ENCODE results near the gene ERCC3. TPM values are rescaled to one million over a fixed set of nuclear protein-coding genes. Genes with fewer than 3 reads are reported as not detected.

Gene ERCC3
- total and polyA plus RNA-seq, 2 of the 13 experiments (the other 11 are each of a cell fraction or from before 2014, with no cell fraction given) = 49.7 to 64.6 TPM

GRCh38 chr2:127324635-127325034 lies 30.7 kb upstream of the ERCC3 start:
- CTCF ChIA-PET (ENCODE audit: low intra/inter-chr PET ratio, low total read pairs) = interaction anchor here (1.2 to 4.5 kb wide), 3 partner anchors 129 to 204 kb away, joined by 3 to 54 read pairs (median 33); no protein-coding TSS in a partner anchor
- intact Hi-C loops (cut with micrococcal nuclease; ENCODE audit: unreplicated experiment) (loop anchor here (1.0 to 5.0 kb wide), 3 partner anchors 127 to 155 kb away; no protein-coding TSS in a partner anchor), in situ Hi-C loops (cut with HindIII; ENCODE audit: extremely low pct_ligation_motif_present, low pct_unique_long_range_greater_than_20kb) (loop anchor here (5.0 kb wide), 1 partner anchor 128 kb away; no protein-coding TSS in a partner anchor)
- no peaks in the 10 kb centered on the region for H3K9me3 ChIP-seq (ENCODE audit: low read length)
- no peaks in the 10 kb centered on the region for H3K79me2 ChIP-seq (ENCODE audit: insufficient read depth, low read length)
- no peak overlapping the region for H2AFZ ChIP-seq (ENCODE audit: low read length)
- peaks cover 6 to 49% of the 10 kb centered on the region in 2 experiments for H3K36me3 ChIP-seq (replicated peaks in 1 of 2; ENCODE audit: control insufficient read depth in 1 of 2, insufficient read depth in 2 of 2, low read length in 2 of 2)
- no peak overlapping the region for H3K4me3 ChIP-seq (replicated peaks in 1 of 3; ENCODE audit: insufficient read depth in 1 of 3, low read depth in 2 of 3, low read length in 3 of 3)
- no peak overlapping the region for H3K9ac ChIP-seq (ENCODE audit: insufficient read depth, low read depth, low read length)
- H3K27ac ChIP-seq (ENCODE audit: extremely low read length, insufficient read depth, low read length) = no peak overlapping the region
- 62% methylated on average over 3 of the region's 3 CpGs for WGBS (ENCODE audit: low lambda C conversion rate)
- peak; percentile 50 for FAIRE-seq
- H3K4me1 ChIP-seq (ENCODE audit: insufficient read depth, low read length) = peaks cover 5% of the 10 kb centered on the region
- peak; percentile 79 for ATAC-seq
- no TSS peak for BruUV-seq (replicated peaks)
- H3K27me3 ChIP-seq (ENCODE audit: control insufficient read depth in 1 of 2, insufficient read depth in 2 of 2, low read length in 2 of 2) = no peaks in the 10 kb centered on the region
- POLR2A ChIA-PET = interaction anchor here (1.1 kb wide), 1 partner anchor 155 kb away, joined by 3 read pairs; no protein-coding TSS in a partner anchor
- no peak overlapping the region for H3K4me2 ChIP-seq (ENCODE audit: low read depth, low read length)
- no peaks in the 10 kb centered on the region for H4K20me1 ChIP-seq (ENCODE audit: insufficient read depth, low read length)
- DNase-seq (ENCODE audit: low spot score) = peak; percentile 59
- TF ChIP-seq, protein P1, sequence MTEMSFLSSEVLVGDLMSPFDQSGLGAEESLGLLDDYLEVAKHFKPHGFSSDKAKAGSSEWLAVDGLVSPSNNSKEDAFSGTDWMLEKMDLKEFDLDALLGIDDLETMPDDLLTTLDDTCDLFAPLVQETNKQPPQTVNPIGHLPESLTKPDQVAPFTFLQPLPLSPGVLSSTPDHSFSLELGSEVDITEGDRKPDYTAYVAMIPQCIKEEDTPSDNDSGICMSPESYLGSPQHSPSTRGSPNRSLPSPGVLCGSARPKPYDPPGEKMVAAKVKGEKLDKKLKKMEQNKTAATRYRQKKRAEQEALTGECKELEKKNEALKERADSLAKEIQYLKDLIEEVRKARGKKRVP (CRISPR knock-in tag; IDR thresholded peaks at IDR 0.05) = no peak
- TF ChIP-seq MTF2 (CRISPR knock-in tag; IDR thresholded peaks at IDR 0.05; ENCODE audit: borderline replicate concordance) (no peak), SIX1 (CRISPR knock-in tag; IDR thresholded peaks at IDR 0.05; ENCODE audit: borderline replicate concordance) (peak; percentile 26; the same call in 1 of the 2 replicates), POLR2AphosphoS5 (IDR thresholded peaks at IDR 0.05; ENCODE audit: low read depth, low read length) (no peak), SMC3 (IDR thresholded peaks at IDR 0.05; ENCODE audit: low read length) (peak; percentile 93), FOXA3 (CRISPR knock-in tag; IDR thresholded peaks at IDR 0.05) (0 out of 2 replicates have a peak, but pooled peaks have one; percentile 12), ZSCAN9 (CRISPR knock-in tag; IDR thresholded peaks at IDR 0.05; ENCODE audit: borderline replicate concordance) (0 out of 2 replicates have a peak, but pooled peaks have one; percentile 62), ZFX (CRISPR knock-in tag; IDR thresholded peaks at IDR 0.05; ENCODE audit: low read depth) (no peak), CTCF (CRISPR knock-in tag; IDR thresholded peaks at IDR 0.05) (peak; percentile 67), RAD21 (CRISPR knock-in tag; IDR thresholded peaks at IDR 0.05) (peak; percentile 50; the same call in 1 of the 2 replicates), CEBPB (IDR thresholded peaks at IDR 0.05; ENCODE audit: borderline replicate concordance, low read depth, low read length) (peak; percentile 52; the same call in 1 of the 2 replicates), CEBPG (CRISPR knock-in tag; IDR thresholded peaks at IDR 0.05) (peak; percentile 37; the same call in 1 of the 2 replicates)
- TF ChIP-seq, protein P2, sequence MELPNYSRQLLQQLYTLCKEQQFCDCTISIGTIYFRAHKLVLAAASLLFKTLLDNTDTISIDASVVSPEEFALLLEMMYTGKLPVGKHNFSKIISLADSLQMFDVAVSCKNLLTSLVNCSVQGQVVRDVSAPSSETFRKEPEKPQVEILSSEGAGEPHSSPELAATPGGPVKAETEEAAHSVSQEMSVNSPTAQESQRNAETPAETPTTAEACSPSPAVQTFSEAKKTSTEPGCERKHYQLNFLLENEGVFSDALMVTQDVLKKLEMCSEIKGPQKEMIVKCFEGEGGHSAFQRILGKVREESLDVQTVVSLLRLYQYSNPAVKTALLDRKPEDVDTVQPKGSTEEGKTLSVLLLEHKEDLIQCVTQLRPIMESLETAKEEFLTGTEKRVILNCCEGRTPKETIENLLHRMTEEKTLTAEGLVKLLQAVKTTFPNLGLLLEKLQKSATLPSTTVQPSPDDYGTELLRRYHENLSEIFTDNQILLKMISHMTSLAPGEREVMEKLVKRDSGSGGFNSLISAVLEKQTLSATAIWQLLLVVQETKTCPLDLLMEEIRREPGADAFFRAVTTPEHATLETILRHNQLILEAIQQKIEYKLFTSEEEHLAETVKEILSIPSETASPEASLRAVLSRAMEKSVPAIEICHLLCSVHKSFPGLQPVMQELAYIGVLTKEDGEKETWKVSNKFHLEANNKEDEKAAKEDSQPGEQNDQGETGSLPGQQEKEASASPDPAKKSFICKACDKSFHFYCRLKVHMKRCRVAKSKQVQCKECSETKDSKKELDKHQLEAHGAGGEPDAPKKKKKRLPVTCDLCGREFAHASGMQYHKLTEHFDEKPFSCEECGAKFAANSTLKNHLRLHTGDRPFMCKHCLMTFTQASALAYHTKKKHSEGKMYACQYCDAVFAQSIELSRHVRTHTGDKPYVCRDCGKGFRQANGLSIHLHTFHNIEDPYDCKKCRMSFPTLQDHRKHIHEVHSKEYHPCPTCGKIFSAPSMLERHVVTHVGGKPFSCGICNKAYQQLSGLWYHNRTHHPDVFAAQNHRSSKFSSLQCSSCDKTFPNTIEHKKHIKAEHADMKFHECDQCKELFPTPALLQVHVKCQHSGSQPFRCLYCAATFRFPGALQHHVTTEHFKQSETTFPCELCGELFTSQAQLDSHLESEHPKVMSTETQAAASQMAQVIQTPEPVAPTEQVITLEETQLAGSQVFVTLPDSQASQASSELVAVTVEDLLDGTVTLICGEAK (IDR thresholded peaks at IDR 0.05) = no peak
- TF ChIP-seq, protein P2 (CRISPR knock-in tag; IDR thresholded peaks at IDR 0.05) = no peak
